ENCODE results near the gene SIRT4. TPM values are rescaled to one million over a fixed set of nuclear protein-coding genes. Genes with fewer than 3 reads are reported as not detected.

The SIRT4 gene
- total RNA-seq, 1 experiment from 2014 or later, result 3.6 TPM

DNA sequence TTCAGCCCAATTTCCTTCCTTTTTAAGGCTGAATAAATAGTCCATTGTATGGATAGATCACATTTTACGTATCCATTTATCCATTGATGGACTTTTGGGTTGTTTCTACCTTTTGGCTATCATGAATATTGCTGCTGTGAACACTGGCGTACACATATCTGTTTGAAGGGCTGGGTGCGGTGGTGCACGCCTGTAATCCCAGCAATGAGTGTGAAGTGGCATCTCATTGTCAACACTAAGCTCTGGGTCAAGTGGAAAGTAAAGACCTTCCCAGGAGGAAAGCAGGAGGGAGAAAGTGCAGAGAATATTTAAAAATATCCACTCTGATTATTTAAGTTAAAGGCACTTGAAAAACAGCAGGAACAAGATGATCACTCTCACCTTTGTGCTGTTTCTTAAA lies 37.1 kb downstream of the SIRT4 start:
- Histone ChIP-seq H3K4me2 (no peak overlapping the region), H3K79me2 (ENCODE audit: low read depth) (no peaks in the 10 kb centered on the region), H3F3A (ENCODE audit: insufficient read depth, low read depth) (no peaks in the 10 kb centered on the region), H3K9me3 (ENCODE audit: insufficient read depth, low read depth) (no peaks in the 10 kb centered on the region), H3K27me3 (ENCODE audit: insufficient read depth, low read depth) (no peaks in the 10 kb centered on the region), H3K4me3 (no peak overlapping the region), H2AFZ (no peak overlapping the region), H3K9me2 (ENCODE audit: insufficient read depth) (no peaks in the 10 kb centered on the region), H3K27ac (no peak overlapping the region), H3K36me3 (ENCODE audit: low read depth) (no peaks in the 10 kb centered on the region), H3K4me1 (replicated peaks; ENCODE audit: insufficient read depth) (no peaks in the 10 kb centered on the region), H4K20me1 (ENCODE audit: insufficient read depth) (no peaks in the 10 kb centered on the region)
- no TSS peak for BruUV-seq (replicated peaks)
- CTCF ChIA-PET, result no interaction called here
- intact Hi-C loops (cut with micrococcal nuclease; ENCODE audit: unreplicated experiment), result no loop called here
- no peak for TF ChIP-seq EZH2 (IDR thresholded peaks at IDR 0.05; ENCODE audit: low read depth)
- TF ChIP-seq, protein P1, sequence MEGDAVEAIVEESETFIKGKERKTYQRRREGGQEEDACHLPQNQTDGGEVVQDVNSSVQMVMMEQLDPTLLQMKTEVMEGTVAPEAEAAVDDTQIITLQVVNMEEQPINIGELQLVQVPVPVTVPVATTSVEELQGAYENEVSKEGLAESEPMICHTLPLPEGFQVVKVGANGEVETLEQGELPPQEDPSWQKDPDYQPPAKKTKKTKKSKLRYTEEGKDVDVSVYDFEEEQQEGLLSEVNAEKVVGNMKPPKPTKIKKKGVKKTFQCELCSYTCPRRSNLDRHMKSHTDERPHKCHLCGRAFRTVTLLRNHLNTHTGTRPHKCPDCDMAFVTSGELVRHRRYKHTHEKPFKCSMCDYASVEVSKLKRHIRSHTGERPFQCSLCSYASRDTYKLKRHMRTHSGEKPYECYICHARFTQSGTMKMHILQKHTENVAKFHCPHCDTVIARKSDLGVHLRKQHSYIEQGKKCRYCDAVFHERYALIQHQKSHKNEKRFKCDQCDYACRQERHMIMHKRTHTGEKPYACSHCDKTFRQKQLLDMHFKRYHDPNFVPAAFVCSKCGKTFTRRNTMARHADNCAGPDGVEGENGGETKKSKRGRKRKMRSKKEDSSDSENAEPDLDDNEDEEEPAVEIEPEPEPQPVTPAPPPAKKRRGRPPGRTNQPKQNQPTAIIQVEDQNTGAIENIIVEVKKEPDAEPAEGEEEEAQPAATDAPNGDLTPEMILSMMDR (conservative IDR thresholded peaks at IDR 0.05), result no peak
- no peak for DNase-seq
- POLR2A ChIA-PET (ENCODE audit: unreplicated experiment), result no interaction called here

DNA sequence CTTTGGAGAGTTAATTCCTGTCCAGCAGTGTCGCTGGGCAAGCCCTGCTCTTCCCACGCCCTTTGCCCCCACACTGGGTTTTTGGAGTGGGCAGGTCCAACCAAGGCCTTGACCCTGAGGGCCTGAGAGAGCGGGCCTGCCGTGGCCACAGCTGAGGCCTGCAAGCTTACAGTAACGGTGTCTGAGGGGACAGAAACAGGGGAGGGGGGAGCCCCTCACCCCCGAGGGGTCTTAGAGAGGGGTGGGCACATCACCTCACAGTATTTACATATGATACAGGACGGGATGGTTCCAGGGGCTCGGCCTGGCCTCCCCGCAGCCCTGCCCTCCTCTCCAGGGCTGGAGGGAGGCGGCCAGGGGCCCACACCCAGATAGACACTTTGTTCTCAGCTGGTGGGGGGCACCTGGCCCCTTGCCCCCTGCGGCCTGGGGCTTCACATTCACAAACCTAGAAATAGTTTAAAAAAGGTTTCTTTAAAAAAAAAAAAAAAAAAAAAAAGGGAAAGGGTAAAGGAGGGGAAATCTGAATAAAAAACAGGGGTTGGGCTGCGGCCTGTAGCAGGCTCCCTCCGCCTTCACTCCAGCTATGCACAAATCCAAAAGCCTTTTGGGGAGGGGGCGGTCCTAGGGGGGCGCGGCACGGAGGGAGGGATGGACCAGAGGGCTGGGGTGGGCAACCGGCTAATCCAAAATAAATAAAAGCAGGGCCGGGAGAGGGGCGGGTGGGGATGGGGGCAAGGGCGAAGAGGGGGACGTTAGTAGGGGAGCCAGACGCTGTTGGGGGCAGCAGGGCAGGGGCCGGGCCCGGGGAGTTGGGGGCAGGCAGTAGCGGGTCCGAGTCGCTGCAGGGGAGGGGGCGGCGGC lies 40.3 kb downstream of the SIRT4 start:
- H3K79me2 ChIP-seq (ENCODE audit: low read depth), result no peaks in the 10 kb centered on the region
- H3K36me3 ChIP-seq (ENCODE audit: low read depth), result no peaks in the 10 kb centered on the region
- intact Hi-C loops (cut with micrococcal nuclease; ENCODE audit: unreplicated experiment), result no loop called here
- no peak for TF ChIP-seq EZH2 (IDR thresholded peaks at IDR 0.05; ENCODE audit: low read depth)
- no peaks in the 10 kb centered on the region for H3K9me2 ChIP-seq (ENCODE audit: insufficient read depth)
- H3K4me1 ChIP-seq (replicated peaks; ENCODE audit: insufficient read depth), result no peaks in the 10 kb centered on the region
- no peaks in the 10 kb centered on the region for H3K27me3 ChIP-seq (ENCODE audit: insufficient read depth, low read depth)
- BruUV-seq (replicated peaks), result no TSS peak
- H3K4me2 ChIP-seq, result no peak overlapping the region
- H3K4me3 ChIP-seq, result no peak overlapping the region
- ChIA-PET POLR2A (ENCODE audit: unreplicated experiment) (no interaction called here), CTCF (no interaction called here)
- no peak for DNase-seq
- H4K20me1 ChIP-seq (ENCODE audit: insufficient read depth), result no peaks in the 10 kb centered on the region
- no peaks in the 10 kb centered on the region for H3K9me3 ChIP-seq (ENCODE audit: insufficient read depth, low read depth)
- H3F3A ChIP-seq (ENCODE audit: insufficient read depth, low read depth), result no peaks in the 10 kb centered on the region
- H3K27ac ChIP-seq, result no peak overlapping the region
- no peak overlapping the region for H2AFZ ChIP-seq

DNA sequence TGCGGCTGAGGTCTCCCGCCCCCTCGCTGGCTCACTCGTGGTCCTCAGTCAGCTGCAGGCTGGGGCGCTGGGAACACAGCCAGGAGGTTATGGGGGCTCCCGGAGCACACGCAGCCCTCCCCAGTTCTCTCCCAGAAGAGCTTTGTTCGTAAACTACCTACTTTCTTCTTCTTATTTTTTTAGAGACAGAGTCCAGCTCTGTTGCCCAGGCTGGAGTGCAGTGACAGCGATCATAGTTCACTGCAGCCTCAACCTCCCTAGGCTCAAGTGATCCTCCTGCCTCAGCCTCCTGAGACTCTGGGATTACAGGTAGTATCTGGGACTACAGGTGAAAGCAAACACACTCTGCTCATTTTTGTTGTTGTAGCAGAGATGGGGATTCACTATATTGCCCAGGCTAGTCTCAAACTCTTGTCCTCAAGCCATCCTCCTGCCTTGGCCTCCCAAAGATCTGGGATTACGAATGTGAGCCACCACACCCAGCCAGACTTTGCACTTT lies 41.0 kb downstream of the SIRT4 start:
- BruUV-seq (replicated peaks), result no TSS peak
- H3F3A ChIP-seq (ENCODE audit: insufficient read depth, low read depth), result no peaks in the 10 kb centered on the region
- no peaks in the 10 kb centered on the region for H3K9me2 ChIP-seq (ENCODE audit: insufficient read depth)
- no peaks in the 10 kb centered on the region for H3K9me3 ChIP-seq (ENCODE audit: insufficient read depth, low read depth)
- intact Hi-C loops (cut with micrococcal nuclease; ENCODE audit: unreplicated experiment), result no loop called here
- DNase-seq, result no peak
- H3K27me3 ChIP-seq (ENCODE audit: insufficient read depth, low read depth), result no peaks in the 10 kb centered on the region
- H4K20me1 ChIP-seq (ENCODE audit: insufficient read depth), result no peaks in the 10 kb centered on the region
- POLR2A ChIA-PET (ENCODE audit: unreplicated experiment), result no interaction called here
- H3K79me2 ChIP-seq (ENCODE audit: low read depth), result no peaks in the 10 kb centered on the region
- CTCF ChIA-PET, result no interaction called here
- H3K27ac ChIP-seq, result no peak overlapping the region
- no peaks in the 10 kb centered on the region for H3K4me1 ChIP-seq (replicated peaks; ENCODE audit: insufficient read depth)
- H3K36me3 ChIP-seq (ENCODE audit: low read depth), result no peaks in the 10 kb centered on the region
- TF ChIP-seq, protein P1 (conservative IDR thresholded peaks at IDR 0.05), result no peak
- H2AFZ ChIP-seq, result no peak overlapping the region
- no peak overlapping the region for H3K4me3 ChIP-seq
- H3K4me2 ChIP-seq, result no peak overlapping the region

All from PC-9 (cell line).